ENCODE results near the gene RASGRP4. TPM values are rescaled to one million over a fixed set of nuclear protein-coding genes. Genes with fewer than 3 reads are reported as not detected.
A peak's percentile ranks its signal among the peaks of the same experiment; 100 is the strongest.

RASGRP4 gene
- total and polyA plus RNA-seq, 8 donors = 0.20 to 1.3 (median 0.47) TPM

DNA sequence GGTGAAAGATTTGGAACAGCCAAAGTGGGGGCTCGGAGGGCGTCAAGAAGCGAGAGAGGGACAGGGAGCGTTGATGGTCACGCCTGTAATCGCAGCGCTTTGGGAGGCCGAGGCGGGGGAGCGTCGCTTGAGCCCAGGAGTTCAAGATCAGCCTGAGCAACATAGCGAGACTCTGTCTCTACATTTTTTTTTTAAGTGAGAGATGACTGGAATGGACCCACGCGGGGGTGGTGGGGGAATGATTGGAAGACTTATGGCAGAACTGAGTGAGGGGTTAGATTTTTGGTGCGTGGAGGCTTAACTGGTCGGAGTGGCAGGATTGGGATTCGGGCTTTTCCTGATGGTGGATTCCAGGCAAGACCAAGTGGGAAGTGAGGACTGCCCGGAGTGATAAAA lies 50.9 kb downstream of the RASGRP4 start:
- FAIRE-seq (no peak), DNase-seq (no peak), ATAC-seq (peak; percentile 4 to 15 (median 10))
- H3K27me3 ChIP-seq = no peaks in the 10 kb centered on the region
- WGBS, 2 donors = 0 to 1% methylated on average over 18 of the region's 18 CpGs
- TF ChIP-seq, protein P1, sequence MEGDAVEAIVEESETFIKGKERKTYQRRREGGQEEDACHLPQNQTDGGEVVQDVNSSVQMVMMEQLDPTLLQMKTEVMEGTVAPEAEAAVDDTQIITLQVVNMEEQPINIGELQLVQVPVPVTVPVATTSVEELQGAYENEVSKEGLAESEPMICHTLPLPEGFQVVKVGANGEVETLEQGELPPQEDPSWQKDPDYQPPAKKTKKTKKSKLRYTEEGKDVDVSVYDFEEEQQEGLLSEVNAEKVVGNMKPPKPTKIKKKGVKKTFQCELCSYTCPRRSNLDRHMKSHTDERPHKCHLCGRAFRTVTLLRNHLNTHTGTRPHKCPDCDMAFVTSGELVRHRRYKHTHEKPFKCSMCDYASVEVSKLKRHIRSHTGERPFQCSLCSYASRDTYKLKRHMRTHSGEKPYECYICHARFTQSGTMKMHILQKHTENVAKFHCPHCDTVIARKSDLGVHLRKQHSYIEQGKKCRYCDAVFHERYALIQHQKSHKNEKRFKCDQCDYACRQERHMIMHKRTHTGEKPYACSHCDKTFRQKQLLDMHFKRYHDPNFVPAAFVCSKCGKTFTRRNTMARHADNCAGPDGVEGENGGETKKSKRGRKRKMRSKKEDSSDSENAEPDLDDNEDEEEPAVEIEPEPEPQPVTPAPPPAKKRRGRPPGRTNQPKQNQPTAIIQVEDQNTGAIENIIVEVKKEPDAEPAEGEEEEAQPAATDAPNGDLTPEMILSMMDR (IDR thresholded peaks at IDR 0.05) = no peak
- peak overlapping the region; percentile 76 to 88 (median 84) for H3K27ac ChIP-seq
- H3K36me3 ChIP-seq = peaks cover 0 to 8% (median 0%) of the 10 kb centered on the region in 3 donors
- peaks cover 0 to 11% (median 4%) of the 10 kb centered on the region in 3 donors for H3K4me1 ChIP-seq
- H3K4me3 ChIP-seq = peak overlapping the region; percentile 47 to 91 (median 76)
- H3K9me3 ChIP-seq = no peaks in the 10 kb centered on the region
- intact Hi-C loops (cut with DNase I) = no loop called here

DNA sequence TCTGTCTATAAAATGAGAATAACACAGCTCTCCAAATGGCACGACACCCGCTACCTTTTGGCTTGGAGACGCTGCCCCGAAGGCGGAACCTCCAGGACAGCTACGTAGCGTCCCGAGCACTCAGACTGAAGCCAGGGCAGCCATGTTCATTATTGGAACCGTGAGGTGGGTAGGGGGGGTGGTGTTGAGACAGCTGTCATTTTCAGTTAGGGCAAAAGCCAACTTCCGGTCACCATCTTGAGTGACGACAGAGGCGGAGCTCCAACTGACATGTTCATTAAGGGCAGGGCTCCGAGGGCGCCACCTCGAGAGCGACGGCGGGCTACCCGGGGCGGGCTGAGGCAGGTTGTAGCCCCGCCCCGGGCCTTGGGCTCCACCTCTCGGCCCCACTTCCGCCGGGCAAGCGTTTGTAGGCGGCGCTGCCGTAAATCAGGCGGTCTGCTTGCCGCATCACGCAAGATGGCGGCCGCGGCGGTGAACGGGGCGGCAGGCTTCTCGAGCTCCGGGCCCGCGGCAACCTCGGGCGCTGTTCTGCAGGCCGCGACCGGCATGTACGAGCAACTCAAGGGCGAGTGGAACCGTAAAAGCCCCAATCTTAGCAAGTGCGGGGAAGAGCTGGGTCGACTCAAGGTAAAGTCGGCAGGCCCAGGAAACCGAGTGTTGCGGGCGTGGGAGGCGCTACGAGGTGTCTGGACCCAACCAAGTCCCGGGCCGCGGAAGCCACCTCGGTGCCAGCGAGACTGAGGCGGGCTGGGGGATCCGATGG lies 51.5 kb downstream of the RASGRP4 start, which contains the start of gene PSMD8:
PSMD8 (plus strand) TSS at position 240 of the 766 bp plus-strand sequence; CDS start at position 271, 31 bp downstream.
- Histone ChIP-seq H3K27ac (peak within 1 kb of the TSS; percentile 76 to 88 (median 84)), H3K27me3 (no peaks in the 10 kb centered on the region), H3K4me1 (peaks cover 0 to 11% (median 4%) of the 10 kb centered on the region in 3 donors), H3K9me3 (no peaks in the 10 kb centered on the region), H3K4me3 (peak within 1 kb of the TSS; percentile 47 to 91 (median 76)), H3K36me3 (peaks cover 0 to 2% (median 0%) of the 10 kb centered on the region in 3 donors)
- TF ChIP-seq, protein P1 (IDR thresholded peaks at IDR 0.05) = no peak
- DNase-seq (peak; percentile 96 to 99 (median 99)), FAIRE-seq (peak; percentile 97), ATAC-seq (peak; percentile 98 to 99 (median 98))
- intact Hi-C loops (cut with DNase I) = no loop called here
- 0% methylated on average over 64 to 65 of the region's 65 CpGs for WGBS, 2 donors

DNA sequence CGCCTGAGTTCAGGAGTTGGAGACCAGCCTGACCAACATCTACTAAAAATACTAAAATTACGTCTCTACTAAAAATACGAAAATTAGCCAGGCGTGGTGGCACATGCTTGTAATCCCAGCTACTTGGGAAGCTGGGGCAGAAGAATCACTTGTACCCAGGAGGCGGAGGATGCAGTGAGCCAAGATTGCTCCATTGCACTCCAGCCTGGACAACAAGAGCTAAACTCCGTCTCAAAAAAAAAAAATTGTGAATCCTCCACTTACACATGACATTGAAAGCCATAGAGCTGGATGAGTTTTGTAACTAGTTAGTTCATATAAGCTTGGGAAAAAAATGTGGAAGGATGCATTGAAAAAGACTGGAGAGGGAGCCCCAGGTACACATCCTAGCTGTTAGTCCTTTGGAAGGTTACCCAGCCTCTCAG lies 52.1 kb downstream of the RASGRP4 start:
- TF ChIP-seq, protein P1 (IDR thresholded peaks at IDR 0.05) = no peak
- H3K4me1 ChIP-seq = peaks cover 0 to 11% (median 4%) of the 10 kb centered on the region in 3 donors
- intact Hi-C loops (cut with DNase I) = no loop called here
- H3K27me3 ChIP-seq = no peaks in the 10 kb centered on the region
- WGBS, 2 donors = 63 to 66% methylated on average over 6 of the region's 6 CpGs
- H3K36me3 ChIP-seq = no peaks in the 10 kb centered on the region
- FAIRE-seq = no peak
- peak overlapping the region; percentile 31 to 88 (median 78) for H3K27ac ChIP-seq
- H3K9me3 ChIP-seq = no peaks in the 10 kb centered on the region
- no peak for ATAC-seq
- H3K4me3 ChIP-seq = peak overlapping the region; percentile 4 to 85 (median 38)
- no peak for DNase-seq

DNA sequence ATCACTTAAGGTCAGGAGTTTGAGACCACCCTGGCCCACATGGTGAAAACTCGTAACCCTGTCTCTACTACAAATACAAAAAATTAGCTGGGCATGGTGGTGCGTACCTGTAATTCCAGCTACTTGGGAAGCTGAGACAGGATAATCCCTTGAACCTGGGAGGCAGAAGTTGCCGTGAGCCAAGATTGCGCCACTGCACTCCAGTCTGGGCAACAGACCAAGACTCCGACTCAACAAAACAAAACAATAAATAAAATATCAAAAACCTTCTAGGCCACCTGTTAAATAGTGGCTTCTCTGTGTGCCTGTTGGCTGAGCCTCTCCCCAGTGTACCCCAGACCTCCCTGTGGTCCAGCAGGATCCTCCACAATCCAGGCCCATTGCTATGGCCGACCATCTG lies 54.9 kb downstream of the RASGRP4 start:
- Histone ChIP-seq H3K36me3 (no peaks in the 10 kb centered on the region), H3K4me1 (peaks cover 0 to 7% (median 4%) of the 10 kb centered on the region in 3 donors), H3K9me3 (no peaks in the 10 kb centered on the region), H3K4me3 (no peak overlapping the region), H3K27ac (no peak overlapping the region), H3K27me3 (no peaks in the 10 kb centered on the region)
- ATAC-seq (no peak), DNase-seq (no peak), FAIRE-seq (no peak)
- intact Hi-C loops (cut with DNase I) = no loop called here
- TF ChIP-seq, protein P1 (IDR thresholded peaks at IDR 0.05) = no peak
- 72 to 79% methylated on average over 6 of the region's 6 CpGs for WGBS, 2 donors

DNA sequence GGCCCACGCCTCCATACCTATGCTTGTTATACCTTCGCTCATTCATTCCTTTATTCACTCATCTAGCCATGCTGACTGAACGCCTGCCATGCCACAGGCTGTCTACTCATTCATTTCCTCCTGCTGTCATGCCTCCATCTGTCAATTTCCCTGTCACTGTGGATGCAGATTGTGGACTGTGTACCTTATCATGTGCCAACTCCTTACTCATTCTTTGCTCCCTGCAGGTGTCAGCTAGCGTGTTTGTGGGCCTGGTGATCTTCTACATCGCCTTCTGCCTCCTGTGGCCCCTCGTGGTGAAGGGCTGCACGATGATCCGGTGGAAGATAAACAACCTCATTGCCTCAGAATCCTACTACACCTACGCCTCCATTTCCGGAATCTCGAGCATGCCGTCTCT lies 55.7 kb downstream of the RASGRP4 start:
- no peak for ATAC-seq
- 57 to 63% methylated on average over 12 of the region's 12 CpGs for WGBS, 2 donors
- Histone ChIP-seq H3K4me3 (no peak overlapping the region), H3K4me1 (no peaks in the 10 kb centered on the region), H3K9me3 (no peaks in the 10 kb centered on the region), H3K27me3 (no peaks in the 10 kb centered on the region), H3K36me3 (no peaks in the 10 kb centered on the region), H3K27ac (no peak overlapping the region)
- TF ChIP-seq, protein P1 (IDR thresholded peaks at IDR 0.05) = no peak
- intact Hi-C loops (cut with DNase I) = no loop called here
- FAIRE-seq = no peak
- DNase-seq = no peak

All from pancreas (tissue), 10 donors.